Right atrium auricular region (tissue), 2 donors: ENCODE measurements around the gene KLK12. TPM values are rescaled to one million over a fixed set of nuclear protein-coding genes. Genes with fewer than 3 reads are reported as not detected.

Experiments
- DNase-seq: peaks from one replicate; pipeline ENCODE4 v3.0.0-alpha.2; 2019; ENCODE audit warnings: low spot score
- H3K27ac ChIP-seq, 2 donors: fragments of 200-600 bp; sonication (generic); 1 replicate in 1 of 2; 2 replicates in 1 of 2; pipeline ENCODE4 v1.5.1; 2016 to 2019
- H3K27me3 ChIP-seq, 2 donors: fragments of 200-600 bp; sonication (generic); one replicate each; pipeline versions ENCODE4 v1.5.1 to v1.6.0; 2017 to 2019
- H3K36me3 ChIP-seq: fragments of 200-600 bp; sonication (generic); one replicate; pipeline ENCODE4 v1.5.1; 2016
- H3K4me1 ChIP-seq, 2 donors: fragments of 200-600 bp; sonication (generic); one replicate each; pipeline versions ENCODE4 v1.5.1 to v1.6.0; 2017 to 2019
- H3K4me3 ChIP-seq, 2 donors: fragments of 200-600 bp; sonication (generic); 1 replicate in 1 of 2; 2 replicates in 1 of 2; pipeline ENCODE4 v1.5.1; 2017 to 2019; ENCODE audit warnings: mild to moderate bottlenecking in 1 of 2, moderate library complexity in 1 of 2
- H3K9me3 ChIP-seq, 2 donors: fragments of 200-600 bp; sonication (generic); one replicate each; pipeline ENCODE4 v1.5.1; 2019
- CTCF ChIP-seq, 2 donors: fragments of 200-600 bp; sonication (generic); IDR thresholded peaks; one replicate each; pipeline ENCODE4 v1.5.1; 2019; ENCODE audit warnings: antibody characterized with exemption in 2 of 2
- total RNA-seq, 2 donors: library from RNA; depleted of rRNA; stranded (reverse); fragments of >200 nt; gene quantifications; one replicate each; pipeline ENCODE4 v1.1.0, GENCODE V29; 2016

KLK12 gene
- total RNA-seq, 2 donors from 2014 or later, result not detected

GRCh38 chr19:50983625-50984292 is 51.0 kb downstream of the KLK12 start, which contains the start of gene KLK7:
Gene KLK7, minus strand, starts transcription at chr19:50983917. Its CDS starts 1,518 bp downstream, at chr19:50982399.
- Histone ChIP-seq H3K9me3 (no peaks in the 10 kb centered on the region), H3K27me3 (no peaks in the 10 kb centered on the region), H3K36me3 (no peaks in the 10 kb centered on the region), H3K27ac (no peak within 1 kb of the TSS), H3K4me1 (no peaks in the 10 kb centered on the region), H3K4me3 (no peak within 1 kb of the TSS)
- no peak for DNase-seq
- no peak for TF ChIP-seq CTCF (IDR thresholded peaks at IDR 0.05)

GRCh38 chr19:50982186-50982585 is 52.6 kb downstream of the KLK12 start:
- no peaks in the 10 kb centered on the region for H3K9me3 ChIP-seq
- H3K27me3 ChIP-seq, result no peaks in the 10 kb centered on the region
- no peak for TF ChIP-seq CTCF (IDR thresholded peaks at IDR 0.05)

GRCh38 chr19:50981587-50982146 is 53.1 kb downstream of the KLK12 start:
- DNase-seq, result no peak
- H3K27me3 ChIP-seq, result no peaks in the 10 kb centered on the region

More at GRCh38 chr19:50982186-50982585, 52.6 kb downstream of the KLK12 start:
- Histone ChIP-seq H3K4me3 (no peak overlapping the region), H3K27ac (no peak overlapping the region), H3K4me1 (no peaks in the 10 kb centered on the region), H3K36me3 (no peaks in the 10 kb centered on the region)
- no peak for DNase-seq

GRCh38 chr19:50980208-50980607 is 54.6 kb downstream of the KLK12 start:
- no peaks in the 10 kb centered on the region for H3K36me3 ChIP-seq
- no peak for TF ChIP-seq CTCF (IDR thresholded peaks at IDR 0.05)
- H3K4me1 ChIP-seq, result no peaks in the 10 kb centered on the region
- H3K27ac ChIP-seq, result no peak overlapping the region
- H3K27me3 ChIP-seq, result no peaks in the 10 kb centered on the region
- H3K4me3 ChIP-seq, result no peak overlapping the region
- H3K9me3 ChIP-seq, result no peaks in the 10 kb centered on the region
- no peak for DNase-seq

More at GRCh38 chr19:50981587-50982146, 53.1 kb downstream of the KLK12 start:
- H3K36me3 ChIP-seq, result no peaks in the 10 kb centered on the region
- H3K4me3 ChIP-seq, result no peak overlapping the region
- H3K4me1 ChIP-seq, result no peaks in the 10 kb centered on the region
- TF ChIP-seq CTCF (IDR thresholded peaks at IDR 0.05), result no peak
- H3K27ac ChIP-seq, result no peak overlapping the region
- no peaks in the 10 kb centered on the region for H3K9me3 ChIP-seq

GRCh38 chr19:50979758-50980157 is 55.0 kb downstream of the KLK12 start:
- Histone ChIP-seq H3K4me3 (no peak overlapping the region), H3K27ac (no peak overlapping the region), H3K4me1 (no peaks in the 10 kb centered on the region), H3K36me3 (no peaks in the 10 kb centered on the region), H3K27me3 (no peaks in the 10 kb centered on the region), H3K9me3 (no peaks in the 10 kb centered on the region)
- TF ChIP-seq CTCF (IDR thresholded peaks at IDR 0.05), result no peak
- DNase-seq, result no peak

Other genes with a start within 250 kb of the KLK12 start
- not detected for gene ACP4, start 244.6 kb downstream of the KLK12 start, total RNA-seq
- gene KLK1, start 211.2 kb downstream of the KLK12 start, total RNA-seq, result under 1 TPM in 1 of 2 donors, not detected in 1; 0.51 TPM
- gene KLK15, start 201.4 kb downstream of the KLK12 start, total RNA-seq, result not detected
- gene KLK3, start 180.1 kb downstream of the KLK12 start, total RNA-seq, result not detected
- not detected for gene KLK2, start 161.6 kb downstream of the KLK12 start, total RNA-seq
- not detected for gene KLK4, start 123.6 kb downstream of the KLK12 start, total RNA-seq
- gene KLK5, start 82.0 kb downstream of the KLK12 start, total RNA-seq, result 1 to 10 TPM; 2.6 to 3.1 TPM
- gene KLK6, start 65.4 kb downstream of the KLK12 start, total RNA-seq, result not detected
- gene KLK7, start 51.1 kb downstream of the KLK12 start, total RNA-seq, result 1 to 10 TPM; 1.5 to 1.6 TPM
- 1 to 10 TPM in 1 of 2 donors, not detected in 1; 2.9 TPM for gene KLK8, start 33.4 kb downstream of the KLK12 start, total RNA-seq
- gene KLK10, start 15.3 kb downstream of the KLK12 start, total RNA-seq, result 1 to 10 TPM in 1 of 2 donors, not detected in 1; 4.5 TPM
- gene KLK11, start 8.4 kb downstream of the KLK12 start, total RNA-seq, result 10 to 100 TPM; 12.5 to 24.4 TPM
- not detected for gene KLK13, start 30.1 kb upstream of the KLK12 start, total RNA-seq
- gene KLK14, start 47.9 kb upstream of the KLK12 start, total RNA-seq, result under 1 TPM in 1 of 2 donors, not detected in 1; 0.35 TPM
- 1 to 10 TPM; 4.8 to 7.7 TPM for gene CTU1, start 73.4 kb upstream of the KLK12 start, total RNA-seq
- 1 to 10 TPM; 1.5 to 7.4 TPM for gene SIGLEC9, start 89.9 kb upstream of the KLK12 start, total RNA-seq
- 1 to 10 TPM in 1 of 2 donors, under 1 TPM in 1; 0.26 to 1.7 TPM for gene SIGLEC7, start 107.3 kb upstream of the KLK12 start, total RNA-seq
- 1 to 10 TPM; 2.3 to 4.2 TPM for gene CD33, start 190.1 kb upstream of the KLK12 start, total RNA-seq
- not detected for gene SIGLECL1, start 216.1 kb upstream of the KLK12 start, total RNA-seq